Measurements from ENCODE around the gene SPATA16. TPM values are rescaled to one million over a fixed set of nuclear protein-coding genes. Genes with fewer than 3 reads are reported as not detected.
A peak's percentile ranks its signal among the peaks of the same experiment; 100 is the strongest.

SPATA16 gene
- total and polyA plus RNA-seq, 5 donors from 2014 or later = not detected

- no peaks in the 10 kb centered on the region for H3K4me1 ChIP-seq (ENCODE audit: control insufficient read depth, insufficient read depth, low read length, poor library complexity, severe bottlenecking)
- no peaks in the 10 kb centered on the region for H3K36me3 ChIP-seq (ENCODE audit: control insufficient read depth, insufficient read depth, low read length)
- no peak for DNase-seq
- H3K27me3 ChIP-seq (ENCODE audit: control insufficient read depth, insufficient read depth, low read length) = no peaks in the 10 kb centered on the region
- H3K4me3 ChIP-seq (ENCODE audit: low read depth, low read length) = no peak overlapping the region
- H3K27ac ChIP-seq (ENCODE audit: insufficient read depth, low read length, poor library complexity, severe bottlenecking) = no peak overlapping the region
- H3K27me3 Mint-ChIP-seq = no peaks in the 10 kb centered on the region
- ATAC-seq (ENCODE audit: low read depth in 2 of 2) = no peak
- no peaks in the 10 kb centered on the region for H3K4me1 Mint-ChIP-seq
- H3K4me3 Mint-ChIP-seq = no peak overlapping the region
- peaks cover 0 to 6% (median 0%) of the 10 kb centered on the region in 7 donors for H3K9me3 Mint-ChIP-seq
- H3K9me3 ChIP-seq (ENCODE audit: control insufficient read depth in 2 of 2, low read length in 2 of 2) = no peaks in the 10 kb centered on the region
- H3K27ac Mint-ChIP-seq = no peak overlapping the region
- no peaks in the 10 kb centered on the region for H3K36me3 Mint-ChIP-seq
These were observed 139.4 kb downstream of the SPATA16 start for GRCh38 chr3:173001622-173002021.

- H3K27ac ChIP-seq (ENCODE audit: insufficient read depth, low read length, poor library complexity, severe bottlenecking) = no peak overlapping the region
- no peak for DNase-seq
- Mint-ChIP-seq H3K36me3 (no peaks in the 10 kb centered on the region), H3K27ac (peak overlapping the region in 1 of 3 donors; percentile 40), H3K4me3 (no peak overlapping the region), H3K9me3 (peaks cover 0 to 6% (median 0%) of the 10 kb centered on the region in 7 donors), H3K27me3 (no peaks in the 10 kb centered on the region), H3K4me1 (no peaks in the 10 kb centered on the region)
- no peaks in the 10 kb centered on the region for H3K4me1 ChIP-seq (ENCODE audit: control insufficient read depth, insufficient read depth, low read length, poor library complexity, severe bottlenecking)
- no peak overlapping the region for H3K4me3 ChIP-seq (ENCODE audit: low read depth, low read length)
- H3K9me3 ChIP-seq (ENCODE audit: control insufficient read depth in 2 of 2, low read length in 2 of 2) = no peaks in the 10 kb centered on the region
- H3K36me3 ChIP-seq (ENCODE audit: control insufficient read depth, insufficient read depth, low read length) = no peaks in the 10 kb centered on the region
- H3K27me3 ChIP-seq (ENCODE audit: control insufficient read depth, insufficient read depth, low read length) = no peaks in the 10 kb centered on the region
- ATAC-seq (ENCODE audit: low read depth in 2 of 2) = no peak
These were observed 140.5 kb downstream of the SPATA16 start for GRCh38 chr3:173000553-173000952.

- no peaks in the 10 kb centered on the region for H3K27me3 ChIP-seq (ENCODE audit: control insufficient read depth, insufficient read depth, low read length)
- no peak overlapping the region for H3K27ac ChIP-seq (ENCODE audit: insufficient read depth, low read length, poor library complexity, severe bottlenecking)
- Mint-ChIP-seq H3K27me3 (no peaks in the 10 kb centered on the region), H3K9me3 (peaks cover 0 to 5% (median 0%) of the 10 kb centered on the region in 7 donors), H3K36me3 (no peaks in the 10 kb centered on the region), H3K27ac (no peak overlapping the region), H3K4me3 (no peak overlapping the region), H3K4me1 (no peaks in the 10 kb centered on the region)
- H3K9me3 ChIP-seq (ENCODE audit: control insufficient read depth in 2 of 2, low read length in 2 of 2) = no peaks in the 10 kb centered on the region
- DNase-seq (no peak), ATAC-seq (ENCODE audit: low read depth in 2 of 2) (no peak)
- no peak overlapping the region for H3K4me3 ChIP-seq (ENCODE audit: low read depth, low read length)
- H3K36me3 ChIP-seq (ENCODE audit: control insufficient read depth, insufficient read depth, low read length) = no peaks in the 10 kb centered on the region
- H3K4me1 ChIP-seq (ENCODE audit: control insufficient read depth, insufficient read depth, low read length, poor library complexity, severe bottlenecking) = no peaks in the 10 kb centered on the region
These were observed 147.6 kb downstream of the SPATA16 start for GRCh38 chr3:172993412-172993811.

DNA sequence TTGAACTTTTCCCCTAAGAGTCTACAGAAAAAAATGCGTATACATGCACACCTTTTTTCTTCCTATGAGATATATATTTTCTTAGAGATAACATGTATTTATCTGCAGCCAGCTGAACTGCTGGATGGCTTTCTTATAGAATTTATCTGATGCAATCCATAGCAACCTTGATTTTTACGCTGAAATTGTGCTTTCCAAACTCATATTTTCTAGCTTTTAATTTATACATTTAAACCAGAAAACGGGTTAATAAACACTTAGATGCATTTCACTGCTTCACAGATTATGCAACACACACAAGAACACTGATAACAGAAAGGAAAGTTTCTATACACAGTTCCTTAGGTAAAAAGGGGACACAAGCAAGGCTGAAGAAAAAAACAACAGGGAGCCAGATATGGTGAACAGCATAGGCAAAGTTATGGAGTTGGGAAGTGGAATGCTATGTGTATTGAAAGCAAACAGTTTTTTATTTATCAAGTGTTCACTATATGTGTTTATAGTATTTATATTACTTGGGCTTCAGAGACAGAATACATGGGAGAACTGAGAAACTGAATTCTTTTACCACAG is 149.5 kb downstream of the SPATA16 start:
- Mint-ChIP-seq H3K27ac (no peak overlapping the region), H3K4me1 (no peaks in the 10 kb centered on the region), H3K27me3 (no peaks in the 10 kb centered on the region), H3K36me3 (no peaks in the 10 kb centered on the region), H3K9me3 (peaks cover 0 to 5% (median 0%) of the 10 kb centered on the region in 7 donors), H3K4me3 (no peak overlapping the region)
- no peak for ATAC-seq (ENCODE audit: low read depth in 2 of 2)
- Histone ChIP-seq H3K4me1 (ENCODE audit: control insufficient read depth, insufficient read depth, low read length, poor library complexity, severe bottlenecking) (no peaks in the 10 kb centered on the region), H3K27me3 (ENCODE audit: control insufficient read depth, insufficient read depth, low read length) (no peaks in the 10 kb centered on the region), H3K36me3 (ENCODE audit: control insufficient read depth, insufficient read depth, low read length) (no peaks in the 10 kb centered on the region), H3K4me3 (ENCODE audit: low read depth, low read length) (no peak overlapping the region), H3K9me3 (ENCODE audit: control insufficient read depth in 2 of 2, low read length in 2 of 2) (no peaks in the 10 kb centered on the region), H3K27ac (ENCODE audit: insufficient read depth, low read length, poor library complexity, severe bottlenecking) (no peak overlapping the region)
- DNase-seq = no peak

DNA sequence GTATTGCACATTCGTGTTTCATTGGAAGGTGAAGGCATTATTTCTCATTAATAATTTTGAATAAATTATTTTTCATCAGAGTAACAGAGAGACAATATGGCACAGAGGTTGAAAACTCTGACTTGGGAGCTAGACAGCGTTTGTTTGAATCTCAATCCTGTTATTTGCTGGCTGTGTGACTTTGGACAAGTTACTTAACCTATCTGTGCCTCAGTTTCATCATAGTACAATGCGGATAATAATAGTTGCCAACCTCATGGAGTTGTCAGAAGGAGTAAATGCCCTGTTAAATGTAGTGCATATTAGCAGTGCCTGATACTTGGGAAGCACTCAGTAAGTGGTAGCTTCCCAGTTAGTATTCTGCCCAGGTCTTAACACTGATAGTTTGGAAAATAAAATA is 151.7 kb downstream of the SPATA16 start:
- DNase-seq = no peak
- ATAC-seq (ENCODE audit: low read depth in 2 of 2) = no peak
- H3K4me3 Mint-ChIP-seq = no peak overlapping the region
- Histone ChIP-seq H3K4me3 (ENCODE audit: low read depth, low read length) (no peak overlapping the region), H3K9me3 (ENCODE audit: control insufficient read depth in 2 of 2, low read length in 2 of 2) (no peaks in the 10 kb centered on the region), H3K27me3 (ENCODE audit: control insufficient read depth, insufficient read depth, low read length) (no peaks in the 10 kb centered on the region), H3K36me3 (ENCODE audit: control insufficient read depth, insufficient read depth, low read length) (no peaks in the 10 kb centered on the region), H3K27ac (ENCODE audit: insufficient read depth, low read length, poor library complexity, severe bottlenecking) (no peak overlapping the region), H3K4me1 (ENCODE audit: control insufficient read depth, insufficient read depth, low read length, poor library complexity, severe bottlenecking) (no peaks in the 10 kb centered on the region)
- peaks cover 0 to 5% (median 1%) of the 10 kb centered on the region in 7 donors for H3K9me3 Mint-ChIP-seq
- H3K4me1 Mint-ChIP-seq = no peaks in the 10 kb centered on the region
- no peak overlapping the region for H3K27ac Mint-ChIP-seq
- H3K36me3 Mint-ChIP-seq = no peaks in the 10 kb centered on the region
- no peaks in the 10 kb centered on the region for H3K27me3 Mint-ChIP-seq

DNA sequence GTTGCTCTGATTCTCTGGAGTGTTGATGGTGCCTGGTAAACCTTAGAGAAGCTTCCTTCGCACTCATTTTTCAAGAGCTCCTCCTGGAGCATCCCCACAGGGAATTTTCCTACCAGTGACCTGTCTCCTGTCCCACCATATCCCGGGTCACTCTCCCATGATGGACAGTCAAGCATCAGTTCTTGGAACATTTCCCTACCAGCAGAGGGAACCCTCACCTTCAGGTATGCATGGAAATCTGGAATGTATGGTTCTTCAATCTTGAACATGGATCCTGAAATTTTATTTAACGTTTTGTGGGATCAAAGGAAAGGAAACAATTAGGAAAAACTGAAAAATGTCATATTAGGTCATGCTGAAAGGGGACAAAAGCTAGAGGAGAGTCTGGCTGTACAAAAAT is 153.8 kb downstream of the SPATA16 start:
- no peak overlapping the region for H3K27ac Mint-ChIP-seq
- no peak for ATAC-seq (ENCODE audit: low read depth in 2 of 2)

DNA sequence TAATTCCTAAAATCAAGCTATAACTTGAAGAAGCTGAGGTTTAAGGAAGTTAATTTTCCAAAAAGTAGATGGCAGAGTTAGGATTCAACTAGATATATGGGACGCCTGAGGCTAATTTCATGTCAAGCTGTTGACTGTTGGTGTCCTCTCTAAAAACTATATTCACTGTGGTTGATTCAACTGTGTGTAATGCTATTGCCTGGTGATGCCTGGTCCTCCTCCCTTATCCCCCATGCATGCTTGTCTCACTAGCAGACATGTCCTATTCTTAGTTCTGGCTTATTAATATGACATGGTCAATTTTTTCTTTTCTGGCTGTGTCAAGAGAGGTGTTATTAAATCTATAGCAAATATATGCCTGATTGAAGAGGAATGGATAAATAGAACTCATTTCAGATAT is 156.1 kb downstream of the SPATA16 start:
- no peak overlapping the region for H3K4me3 Mint-ChIP-seq
- no peaks in the 10 kb centered on the region for H3K36me3 Mint-ChIP-seq
- H3K9me3 Mint-ChIP-seq = peaks cover 0 to 8% (median 0%) of the 10 kb centered on the region in 7 donors
- no peaks in the 10 kb centered on the region for H3K4me1 ChIP-seq (ENCODE audit: control insufficient read depth, insufficient read depth, low read length, poor library complexity, severe bottlenecking)
- no peaks in the 10 kb centered on the region for H3K4me1 Mint-ChIP-seq
- no peaks in the 10 kb centered on the region for H3K9me3 ChIP-seq (ENCODE audit: control insufficient read depth in 2 of 2, low read length in 2 of 2)
- H3K4me3 ChIP-seq (ENCODE audit: low read depth, low read length) = no peak overlapping the region
- no peaks in the 10 kb centered on the region for H3K27me3 ChIP-seq (ENCODE audit: control insufficient read depth, insufficient read depth, low read length)
- H3K27ac Mint-ChIP-seq = no peak overlapping the region
- no peak overlapping the region for H3K27ac ChIP-seq (ENCODE audit: insufficient read depth, low read length, poor library complexity, severe bottlenecking)
- ATAC-seq (ENCODE audit: low read depth in 2 of 2) = no peak
- no peaks in the 10 kb centered on the region for H3K27me3 Mint-ChIP-seq
- no peaks in the 10 kb centered on the region for H3K36me3 ChIP-seq (ENCODE audit: control insufficient read depth, insufficient read depth, low read length)
- DNase-seq = no peak

More for the DNA sequence above, 153.8 kb downstream of the SPATA16 start:
- Histone ChIP-seq H3K9me3 (ENCODE audit: control insufficient read depth in 2 of 2, low read length in 2 of 2) (no peaks in the 10 kb centered on the region), H3K27ac (ENCODE audit: insufficient read depth, low read length, poor library complexity, severe bottlenecking) (no peak overlapping the region), H3K36me3 (ENCODE audit: control insufficient read depth, insufficient read depth, low read length) (no peaks in the 10 kb centered on the region), H3K4me3 (ENCODE audit: low read depth, low read length) (no peak overlapping the region), H3K27me3 (ENCODE audit: control insufficient read depth, insufficient read depth, low read length) (no peaks in the 10 kb centered on the region), H3K4me1 (ENCODE audit: control insufficient read depth, insufficient read depth, low read length, poor library complexity, severe bottlenecking) (no peaks in the 10 kb centered on the region)
- Mint-ChIP-seq H3K36me3 (no peaks in the 10 kb centered on the region), H3K9me3 (peaks cover 0 to 7% (median 1%) of the 10 kb centered on the region in 7 donors), H3K27me3 (no peaks in the 10 kb centered on the region), H3K4me1 (no peaks in the 10 kb centered on the region), H3K4me3 (no peak overlapping the region)
- no peak for DNase-seq

DNA sequence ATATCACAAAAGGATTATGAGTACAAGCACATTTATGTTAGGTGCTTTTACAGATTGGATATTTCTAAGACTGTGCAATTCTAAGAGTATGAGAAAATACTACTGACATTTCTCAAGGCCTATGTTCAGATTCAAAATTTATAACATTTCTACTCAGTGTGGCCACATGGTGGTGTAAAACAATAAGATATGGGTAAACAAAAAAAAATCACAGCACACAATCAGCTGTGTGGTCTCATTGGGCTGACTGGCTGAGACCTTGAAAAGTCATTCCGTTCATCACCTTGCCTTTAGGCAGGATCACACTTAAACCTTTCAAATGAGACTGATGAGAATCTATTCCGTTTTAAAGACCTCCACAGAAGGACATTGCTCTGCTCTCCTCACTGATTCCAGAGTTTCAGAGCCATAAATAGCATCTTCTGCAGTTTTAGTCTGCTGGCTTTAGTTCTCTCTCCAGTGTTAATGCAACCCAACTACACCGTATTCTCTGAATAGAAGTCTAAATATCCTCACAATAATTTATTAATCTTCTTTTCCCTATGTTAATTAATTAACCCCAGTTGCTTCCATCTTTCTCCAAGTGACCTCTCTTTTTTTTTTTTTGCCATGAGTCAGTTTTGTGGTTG is 158.2 kb downstream of the SPATA16 start:
- Mint-ChIP-seq H3K9me3 (peaks cover 0 to 8% (median 0%) of the 10 kb centered on the region in 7 donors), H3K4me1 (no peaks in the 10 kb centered on the region), H3K27ac (no peak overlapping the region), H3K27me3 (no peaks in the 10 kb centered on the region), H3K4me3 (no peak overlapping the region), H3K36me3 (no peaks in the 10 kb centered on the region)
- no peak for DNase-seq
- Histone ChIP-seq H3K9me3 (ENCODE audit: control insufficient read depth in 2 of 2, low read length in 2 of 2) (no peaks in the 10 kb centered on the region), H3K27me3 (ENCODE audit: control insufficient read depth, insufficient read depth, low read length) (no peaks in the 10 kb centered on the region), H3K27ac (ENCODE audit: insufficient read depth, low read length, poor library complexity, severe bottlenecking) (no peak overlapping the region), H3K4me1 (ENCODE audit: control insufficient read depth, insufficient read depth, low read length, poor library complexity, severe bottlenecking) (no peaks in the 10 kb centered on the region), H3K36me3 (ENCODE audit: control insufficient read depth, insufficient read depth, low read length) (no peaks in the 10 kb centered on the region), H3K4me3 (ENCODE audit: low read depth, low read length) (no peak overlapping the region)
- no peak for ATAC-seq (ENCODE audit: low read depth in 2 of 2)

All from CD4-positive, CD25-positive, alpha-beta regulatory T cell (primary cell).